ENCODE data around the gene EEA1. TPM values are rescaled to one million over a fixed set of nuclear protein-coding genes. Genes with fewer than 3 reads are reported as not detected.

The EEA1 gene
- polyA plus RNA-seq, 6 donors from 2014 or later, result 2.0 to 16.0 (median 9.0) TPM

- DNase-seq (no peak), ATAC-seq (ENCODE audit: low read depth in 2 of 2) (no peak)
- Mint-ChIP-seq H3K27me3 (peaks cover 0 to 5% (median 0%) of the 10 kb centered on the region in 3 donors), H3K4me1 (no peaks in the 10 kb centered on the region), H3K4me3 (no peak overlapping the region), H3K9me3 (no peaks in the 10 kb centered on the region), H3K27ac (no peak overlapping the region), H3K36me3 (peaks cover 0 to 4% of the 10 kb centered on the region in 2 donors)
Observed at GRCh38 chr12:92740411-92740810, 188.7 kb downstream of the EEA1 start.

GRCh38 chr12:92739113-92739512, 190.0 kb downstream of the EEA1 start:
- no peak overlapping the region for H3K4me3 Mint-ChIP-seq
- H3K4me1 Mint-ChIP-seq, result no peaks in the 10 kb centered on the region

GRCh38 chr12:92737855-92738850, 190.9 kb downstream of the EEA1 start:
- H3K9me3 Mint-ChIP-seq, result peaks cover 0 to 1% (median 0%) of the 10 kb centered on the region in 7 donors
- ATAC-seq (ENCODE audit: low read depth in 2 of 2), result no peak
- H3K27me3 Mint-ChIP-seq, result peaks cover 0 to 4% (median 3%) of the 10 kb centered on the region in 3 donors
- no peaks in the 10 kb centered on the region for H3K4me1 Mint-ChIP-seq
- H3K4me3 Mint-ChIP-seq, result no peak overlapping the region
- peaks cover 0 to 3% of the 10 kb centered on the region in 2 donors for H3K36me3 Mint-ChIP-seq
- no peak for DNase-seq
- H3K27ac Mint-ChIP-seq, result peak overlapping the region in 2 of 6 donors; percentile 2 to 13

More at GRCh38 chr12:92739113-92739512, 190.0 kb downstream of the EEA1 start:
- Mint-ChIP-seq H3K27ac (no peak overlapping the region), H3K27me3 (peaks cover 0 to 5% (median 0%) of the 10 kb centered on the region in 3 donors), H3K9me3 (peaks cover 0 to 1% (median 0%) of the 10 kb centered on the region in 7 donors), H3K36me3 (peaks cover 0 to 4% of the 10 kb centered on the region in 2 donors)
- DNase-seq (no peak), ATAC-seq (ENCODE audit: low read depth in 2 of 2) (no peak)

GRCh38 chr12:92736605-92737004, 192.5 kb downstream of the EEA1 start:
- Mint-ChIP-seq H3K27me3 (peaks cover 0 to 4% (median 0%) of the 10 kb centered on the region in 3 donors), H3K36me3 (no peaks in the 10 kb centered on the region), H3K4me1 (no peaks in the 10 kb centered on the region), H3K4me3 (no peak overlapping the region), H3K9me3 (peaks cover 0 to 1% (median 0%) of the 10 kb centered on the region in 7 donors), H3K27ac (no peak overlapping the region)
- ATAC-seq (ENCODE audit: low read depth in 2 of 2) (no peak), DNase-seq (no peak)

GRCh38 chr12:92735131-92735721, 193.9 kb downstream of the EEA1 start:
- no peak overlapping the region for H3K4me3 Mint-ChIP-seq
- H3K27ac Mint-ChIP-seq, result no peak overlapping the region
- H3K4me1 Mint-ChIP-seq, result no peaks in the 10 kb centered on the region
- peaks cover 0 to 4% (median 0%) of the 10 kb centered on the region in 3 donors for H3K27me3 Mint-ChIP-seq
- DNase-seq, result no peak
- ATAC-seq (ENCODE audit: low read depth in 2 of 2), result no peak
- H3K36me3 Mint-ChIP-seq, result no peaks in the 10 kb centered on the region
- H3K9me3 Mint-ChIP-seq, result peaks cover 0 to 1% (median 0%) of the 10 kb centered on the region in 7 donors

- ATAC-seq (ENCODE audit: low read depth in 2 of 2) (no peak), DNase-seq (no peak)
- no peaks in the 10 kb centered on the region for H3K36me3 Mint-ChIP-seq
- no peaks in the 10 kb centered on the region for H3K4me1 Mint-ChIP-seq
- peaks cover 0 to 4% (median 0%) of the 10 kb centered on the region in 3 donors for H3K27me3 Mint-ChIP-seq
- no peak overlapping the region for H3K4me3 Mint-ChIP-seq
- H3K27ac Mint-ChIP-seq, result peak overlapping the region in 1 of 6 donors; percentile 2
- H3K9me3 Mint-ChIP-seq, result peaks cover 0 to 1% (median 0%) of the 10 kb centered on the region in 7 donors
Observed at GRCh38 chr12:92733661-92734060, 195.4 kb downstream of the EEA1 start.

- Mint-ChIP-seq H3K27ac (no peak overlapping the region), H3K4me3 (no peak overlapping the region)
Observed at GRCh38 chr12:92733181-92733580, 195.9 kb downstream of the EEA1 start.

GRCh38 chr12:92732716-92733115, 196.4 kb downstream of the EEA1 start:
- H3K4me3 Mint-ChIP-seq, result no peak overlapping the region
- no peaks in the 10 kb centered on the region for H3K4me1 Mint-ChIP-seq
- no peaks in the 10 kb centered on the region for H3K36me3 Mint-ChIP-seq
- no peak for DNase-seq
- ATAC-seq (ENCODE audit: low read depth in 2 of 2), result no peak
- peaks cover 0 to 1% (median 0%) of the 10 kb centered on the region in 7 donors for H3K9me3 Mint-ChIP-seq
- peaks cover 0 to 4% (median 0%) of the 10 kb centered on the region in 3 donors for H3K27me3 Mint-ChIP-seq
- H3K27ac Mint-ChIP-seq, result no peak overlapping the region

More at GRCh38 chr12:92733181-92733580, 195.9 kb downstream of the EEA1 start:
- no peak for ATAC-seq (ENCODE audit: low read depth in 2 of 2)
- H3K27me3 Mint-ChIP-seq, result peaks cover 0 to 4% (median 0%) of the 10 kb centered on the region in 3 donors
- H3K9me3 Mint-ChIP-seq, result peaks cover 0 to 1% (median 0%) of the 10 kb centered on the region in 7 donors
- no peaks in the 10 kb centered on the region for H3K36me3 Mint-ChIP-seq
- H3K4me1 Mint-ChIP-seq, result no peaks in the 10 kb centered on the region
- no peak for DNase-seq

- H3K27ac Mint-ChIP-seq, result no peak overlapping the region
- H3K4me1 Mint-ChIP-seq, result no peaks in the 10 kb centered on the region
- ATAC-seq (ENCODE audit: low read depth in 2 of 2) (no peak), DNase-seq (no peak)
- H3K4me3 Mint-ChIP-seq, result no peak overlapping the region
- peaks cover 0 to 1% (median 0%) of the 10 kb centered on the region in 7 donors for H3K9me3 Mint-ChIP-seq
- H3K36me3 Mint-ChIP-seq, result no peaks in the 10 kb centered on the region
- H3K27me3 Mint-ChIP-seq, result peaks cover 0 to 4% (median 0%) of the 10 kb centered on the region in 3 donors
Observed at GRCh38 chr12:92732216-92732615, 196.9 kb downstream of the EEA1 start.

GRCh38 chr12:92730758-92731157, 198.3 kb downstream of the EEA1 start:
- H3K4me3 Mint-ChIP-seq, result no peak overlapping the region
- peaks cover 0 to 4% (median 0%) of the 10 kb centered on the region in 3 donors for H3K27me3 Mint-ChIP-seq
- H3K9me3 Mint-ChIP-seq, result peaks cover 0 to 1% (median 0%) of the 10 kb centered on the region in 7 donors
- ATAC-seq (ENCODE audit: low read depth in 2 of 2) (no peak), DNase-seq (no peak)
- no peaks in the 10 kb centered on the region for H3K4me1 Mint-ChIP-seq
- no peaks in the 10 kb centered on the region for H3K36me3 Mint-ChIP-seq
- no peak overlapping the region for H3K27ac Mint-ChIP-seq

GRCh38 chr12:92729773-92730305, 199.3 kb downstream of the EEA1 start:
- Mint-ChIP-seq H3K4me1 (no peaks in the 10 kb centered on the region), H3K27ac (no peak overlapping the region), H3K27me3 (peaks cover 0 to 4% (median 0%) of the 10 kb centered on the region in 3 donors), H3K36me3 (peaks cover 0 to 5% of the 10 kb centered on the region in 2 donors), H3K9me3 (peaks cover 0 to 6% (median 5%) of the 10 kb centered on the region in 7 donors), H3K4me3 (no peak overlapping the region)
- no peak for DNase-seq
- ATAC-seq (ENCODE audit: low read depth in 2 of 2), result no peak

- ATAC-seq (ENCODE audit: low read depth in 2 of 2) (no peak), DNase-seq (no peak)
- H3K27me3 Mint-ChIP-seq, result peaks cover 0 to 3% (median 0%) of the 10 kb centered on the region in 3 donors
- peaks cover 0 to 13% of the 10 kb centered on the region in 2 donors for H3K36me3 Mint-ChIP-seq
- peaks cover 3 to 16% (median 7%) of the 10 kb centered on the region in 7 donors for H3K9me3 Mint-ChIP-seq
- H3K4me1 Mint-ChIP-seq, result no peaks in the 10 kb centered on the region
- no peak overlapping the region for H3K27ac Mint-ChIP-seq
- H3K4me3 Mint-ChIP-seq, result no peak overlapping the region
Observed at GRCh38 chr12:92726850-92727249, 202.2 kb downstream of the EEA1 start.

GRCh38 chr12:92722897-92723296, 206.2 kb downstream of the EEA1 start:
- Mint-ChIP-seq H3K27me3 (peaks cover 0 to 3% (median 0%) of the 10 kb centered on the region in 3 donors), H3K27ac (no peak overlapping the region), H3K9me3 (peaks cover 3 to 16% (median 7%) of the 10 kb centered on the region in 7 donors), H3K4me3 (no peak overlapping the region), H3K4me1 (no peaks in the 10 kb centered on the region), H3K36me3 (peaks cover 0 to 13% of the 10 kb centered on the region in 2 donors)
- ATAC-seq (ENCODE audit: low read depth in 2 of 2), result no peak
- DNase-seq, result no peak
